ENCODE data around the gene MYO16.

MYO16 gene

GRCh38 chr13:109152311-109152820 lies 523.0 kb downstream of the MYO16 start:
- ChIA-PET POLR2A (no interaction called here), CTCF (no interaction called here)
- no peak overlapping the region for H3K4me3 ChIP-seq (ENCODE audit: low read depth, low read length)
- no peak overlapping the region for H3K27ac ChIP-seq (ENCODE audit: extremely low read depth, low read depth, low read length)
- H3K9me3 ChIP-seq (ENCODE audit: control insufficient read depth, insufficient read depth, low read depth, low read length) = no peaks in the 10 kb centered on the region
- H3K4me1 ChIP-seq (ENCODE audit: control insufficient read depth, insufficient read depth, low read length) = no peaks in the 10 kb centered on the region
- H3K36me3 ChIP-seq (ENCODE audit: control insufficient read depth in 2 of 2, insufficient read depth in 1 of 2, low read length in 2 of 2) = no peaks in the 10 kb centered on the region
- TF ChIP-seq ZNF10 (tag by site-specific recombination; IDR thresholded peaks at IDR 0.05) = no peak
- no peak for TF ChIP-seq ZNF560 (tag by site-specific recombination; IDR thresholded peaks at IDR 0.05; ENCODE audit: borderline replicate concordance)
- no peak for TF ChIP-seq ZNF561 (tag by site-specific recombination; IDR thresholded peaks at IDR 0.05; ENCODE audit: borderline replicate concordance)
- no peak for TF ChIP-seq ZNF785 (tag by site-specific recombination; IDR thresholded peaks at IDR 0.05)
- TF ChIP-seq KLF1 (tag by site-specific recombination; IDR thresholded peaks at IDR 0.05) = no peak
- TF ChIP-seq ZNF302 (tag by site-specific recombination; IDR thresholded peaks at IDR 0.05; ENCODE audit: low read depth) = no peak
- TF ChIP-seq SCRT2 (tag by site-specific recombination; IDR thresholded peaks at IDR 0.05) = no peak
- no peak for TF ChIP-seq ZNF324 (tag by site-specific recombination; IDR thresholded peaks at IDR 0.05)
- no peak for TF ChIP-seq FEZF1 (tag by site-specific recombination; IDR thresholded peaks at IDR 0.05)
- no peak for TF ChIP-seq ZSCAN4 (tag by site-specific recombination; IDR thresholded peaks at IDR 0.05)
- no peak for TF ChIP-seq SCRT1 (tag by site-specific recombination; IDR thresholded peaks at IDR 0.05; ENCODE audit: borderline replicate concordance)
- TF ChIP-seq ELK4 (IDR thresholded peaks at IDR 0.05; ENCODE audit: borderline replicate concordance, low read depth, low read length) = no peak
- TF ChIP-seq ZNF549 (tag by site-specific recombination; IDR thresholded peaks at IDR 0.05) = no peak
- no peak for TF ChIP-seq WT1 (tag by site-specific recombination; IDR thresholded peaks at IDR 0.05)
- no peak for TF ChIP-seq ZBTB17 (tag by site-specific recombination; IDR thresholded peaks at IDR 0.05)

- POLR2A ChIA-PET = no interaction called here
- no peaks in the 10 kb centered on the region for H3K4me1 ChIP-seq (ENCODE audit: control insufficient read depth, insufficient read depth, low read length)
- TF ChIP-seq ZNF280D (tag by site-specific recombination; IDR thresholded peaks at IDR 0.05) = no peak
- TF ChIP-seq ZFP37 (tag by site-specific recombination; IDR thresholded peaks at IDR 0.05) = no peak
- no peak for TF ChIP-seq TCF7L2 (IDR thresholded peaks at IDR 0.05; ENCODE audit: borderline replicate concordance, low read depth, low read length)
- no peak for TF ChIP-seq ZNF211 (tag by site-specific recombination; IDR thresholded peaks at IDR 0.05; ENCODE audit: low read depth)
- TF ChIP-seq IKZF3 (tag by site-specific recombination; IDR thresholded peaks at IDR 0.05) = no peak
- TF ChIP-seq ZBTB20 (tag by site-specific recombination; IDR thresholded peaks at IDR 0.05) = no peak
- no peak for TF ChIP-seq ZBTB17 (tag by site-specific recombination; IDR thresholded peaks at IDR 0.05)
- TF ChIP-seq FEZF1 (tag by site-specific recombination; IDR thresholded peaks at IDR 0.05) = no peak
- no peak for TF ChIP-seq ZNF169 (tag by site-specific recombination; IDR thresholded peaks at IDR 0.05)
- TF ChIP-seq ZSCAN4 (tag by site-specific recombination; IDR thresholded peaks at IDR 0.05) = no peak
- TF ChIP-seq ZNF16 (tag by site-specific recombination; IDR thresholded peaks at IDR 0.05; ENCODE audit: low read depth) = no peak
- TF ChIP-seq ZBTB26 (tag by site-specific recombination; optimal IDR thresholded peaks at IDR 0.05) = no peak
- no peak for TF ChIP-seq ZNF274 (IDR thresholded peaks at IDR 0.05; ENCODE audit: low read length)
- TF ChIP-seq ZNF274 (tag by site-specific recombination; IDR thresholded peaks at IDR 0.05; ENCODE audit: borderline replicate concordance) = no peak
Observed at GRCh38 chr13:109152941-109153340, 523.5 kb downstream of the MYO16 start.

More at GRCh38 chr13:109152941-109153340, 523.5 kb downstream of the MYO16 start:
- H3K9me3 ChIP-seq (ENCODE audit: control insufficient read depth, insufficient read depth, low read depth, low read length) = no peaks in the 10 kb centered on the region
- no peaks in the 10 kb centered on the region for H3K36me3 ChIP-seq (ENCODE audit: control insufficient read depth in 2 of 2, insufficient read depth in 1 of 2, low read length in 2 of 2)
- CTCF ChIA-PET = no interaction called here
- no peak overlapping the region for H3K4me3 ChIP-seq (ENCODE audit: low read depth, low read length)
- H3K27ac ChIP-seq (ENCODE audit: extremely low read depth, low read depth, low read length) = no peak overlapping the region

Measured in HEK293 (cell line).